HEK293T (cell line): ENCODE measurements around the gene NWD2.

Source experiments
- ARNT ChIP-seq: fragments of 450-650 bp; IDR thresholded peaks from 2 replicates; pipeline ENCODE4 v1.6.1; 2017; ENCODE audit warnings: mild to moderate bottlenecking
- FOXM1 ChIP-seq: fragments of 450-650 bp; IDR thresholded peaks from 2 replicates; pipeline ENCODE4 v1.6.1; 2017; ENCODE audit warnings: mild to moderate bottlenecking, borderline replicate concordance
- NFRKB ChIP-seq: fragments of 450-650 bp; IDR thresholded peaks from 2 replicates; pipeline ENCODE4 v1.6.1; 2016; ENCODE audit warnings: mild to moderate bottlenecking, moderate library complexity
- SUZ12 ChIP-seq: fragments of 450-650 bp; IDR thresholded peaks from 2 replicates; pipeline ENCODE4 v1.6.1; 2016; ENCODE audit warnings: mild to moderate bottlenecking

DNA sequence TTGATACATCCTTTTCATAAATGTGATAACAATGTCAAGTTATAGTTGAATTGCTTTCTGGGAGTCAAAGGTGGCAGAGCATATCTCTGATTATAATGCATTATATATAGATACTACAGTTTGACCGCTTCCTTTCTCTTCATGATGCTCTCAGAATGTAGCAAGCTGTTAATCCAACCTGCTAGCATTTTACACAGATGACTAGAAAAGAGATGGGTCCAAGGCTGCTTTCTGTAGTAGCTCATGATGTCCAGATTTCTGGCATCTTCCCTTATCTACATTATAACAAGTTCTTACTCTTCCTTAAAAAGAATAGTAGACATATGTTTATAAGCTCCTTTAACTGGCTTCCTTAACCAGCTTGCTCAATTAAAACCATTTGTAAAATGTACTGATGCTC, 192.0 kb downstream of the NWD2 start:
- TF ChIP-seq FOXM1 (no peak), ARNT (no peak), SUZ12 (no peak), NFRKB (no peak)
